UCSD-AML1 (cell line): Measurements from ENCODE around the gene NETO2.
"Not testable (repeated sequence)": the region's sequence is repeated elsewhere in the genome, so short reads cannot be mapped to it uniquely, and the experiment has no call there.

ENCODE experiments used
- DNase-seq: peaks from one replicate; lab custom pipeline; 2025; ENCODE audit not compliant: unreplicated experiment; lab: John Stamatoyannopoulos, UW

Gene NETO2

DNA sequence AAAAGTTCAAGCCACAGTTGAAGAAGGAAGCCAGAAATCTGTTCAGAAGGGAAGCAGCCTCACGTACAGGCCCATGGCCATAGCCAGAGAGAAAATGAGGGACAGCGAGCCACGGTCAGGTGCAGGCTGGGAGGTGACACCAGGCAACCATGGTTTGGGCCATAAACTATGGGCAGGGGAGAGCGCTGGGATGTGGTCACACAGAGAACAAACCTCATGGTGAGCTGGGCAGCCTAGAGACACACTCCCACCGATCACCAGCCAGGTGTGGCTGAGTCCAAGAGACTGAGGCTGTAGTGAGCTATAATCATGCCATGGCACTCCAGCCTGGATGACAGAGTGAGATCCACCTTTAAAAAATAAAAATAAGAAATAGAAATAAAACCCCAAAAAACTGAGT, 76.5 kb downstream of the NETO2 start:
- DNase-seq, result no peak

DNA sequence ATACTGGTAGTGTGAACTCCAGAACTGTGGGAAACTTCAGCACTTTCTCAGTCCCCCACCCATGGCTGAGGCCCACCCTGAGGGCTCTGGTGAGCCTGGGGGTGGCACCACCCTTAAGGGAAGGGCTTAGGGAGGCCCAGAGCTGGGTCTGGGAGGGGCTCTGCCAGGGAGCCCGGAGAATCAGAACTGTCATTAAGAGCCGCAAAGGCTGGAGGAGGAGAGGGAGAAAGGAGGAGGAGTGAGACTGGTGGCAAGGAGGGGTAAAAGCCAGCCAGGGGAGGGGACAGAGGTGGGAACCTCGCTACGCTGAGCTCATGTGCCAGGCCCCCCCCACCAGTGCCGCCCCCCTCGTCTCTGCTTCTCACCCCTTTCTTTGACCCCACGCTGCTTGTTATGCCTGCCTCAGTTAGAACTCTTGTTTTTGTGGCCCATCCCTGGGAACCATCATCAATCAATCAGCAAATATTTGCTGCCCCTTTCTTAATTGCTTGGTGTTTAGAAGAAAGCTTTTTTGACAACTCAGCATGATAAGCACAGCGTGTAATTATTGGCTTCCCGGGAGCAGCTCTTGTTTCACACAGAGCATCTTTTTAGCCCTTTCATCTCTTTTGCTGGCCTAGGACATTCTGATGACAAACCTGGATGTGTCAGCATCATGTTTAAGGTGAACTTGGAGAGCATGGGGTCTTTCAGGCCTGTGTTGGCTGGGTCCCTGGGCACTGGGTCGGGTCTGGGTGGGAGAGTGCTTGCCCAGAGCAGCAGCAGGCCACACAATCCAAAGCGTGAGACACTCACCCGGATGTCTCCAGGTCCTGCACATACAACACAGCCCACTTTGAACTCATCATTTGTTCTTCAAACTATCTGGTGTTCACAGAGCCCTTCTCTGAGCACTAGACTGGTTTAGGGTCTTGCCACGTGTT, 77.7 kb downstream of the NETO2 start:
- DNase-seq, result no peak

DNA sequence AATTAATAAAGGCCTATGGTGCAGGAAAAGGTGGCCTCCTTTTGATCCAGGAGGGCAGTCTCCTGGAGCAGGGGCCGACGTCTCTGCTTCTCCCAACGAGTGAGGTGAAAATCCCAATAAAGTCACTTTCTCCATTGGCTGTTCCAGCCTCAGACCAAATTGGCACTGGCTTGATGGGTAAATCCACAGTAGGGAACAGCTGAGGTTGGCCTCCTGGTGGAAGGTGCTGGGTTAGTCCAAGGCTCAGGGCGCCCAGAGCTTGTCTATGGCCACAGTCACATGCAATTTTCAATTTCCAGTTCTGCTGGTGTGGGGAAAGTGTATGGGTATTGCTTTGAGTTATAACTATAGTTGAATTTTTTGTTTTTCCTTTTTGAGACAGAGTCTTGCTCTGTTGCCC, 79.0 kb downstream of the NETO2 start:
- no peak for DNase-seq

DNA sequence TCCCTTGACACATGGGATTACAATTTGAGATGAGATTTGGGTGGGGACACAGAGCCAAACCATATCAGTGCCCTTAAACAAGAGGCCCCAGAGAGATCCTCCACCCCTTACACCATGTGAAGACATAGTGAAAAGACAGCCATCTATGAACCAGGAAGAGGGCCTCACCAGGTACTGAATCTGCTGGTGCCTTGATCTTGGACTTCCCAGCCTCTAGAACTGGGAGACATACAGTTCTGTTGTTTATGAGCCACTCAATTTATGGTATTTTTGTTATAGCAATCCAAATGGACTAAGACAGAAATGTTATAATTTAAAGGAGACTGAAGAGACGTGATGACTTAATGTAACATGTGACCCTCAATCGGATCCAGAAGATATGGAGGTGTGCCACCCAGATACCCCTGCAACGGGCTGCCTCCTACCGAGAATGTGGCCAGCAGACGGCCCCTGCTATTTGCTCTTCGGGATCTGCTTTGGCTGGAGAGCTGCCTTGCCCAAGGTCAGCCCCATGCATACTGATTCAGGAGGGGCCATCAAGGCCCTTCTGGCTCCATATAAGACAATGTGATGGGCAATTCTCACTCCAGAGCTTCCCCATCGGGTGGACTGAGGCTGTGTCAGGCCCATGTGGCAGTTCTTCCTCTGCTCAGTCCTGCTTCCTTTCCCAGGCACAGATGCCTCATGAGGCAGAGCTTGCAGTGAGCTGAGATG, 80.6 kb downstream of the NETO2 start:
- no peak for DNase-seq

DNA sequence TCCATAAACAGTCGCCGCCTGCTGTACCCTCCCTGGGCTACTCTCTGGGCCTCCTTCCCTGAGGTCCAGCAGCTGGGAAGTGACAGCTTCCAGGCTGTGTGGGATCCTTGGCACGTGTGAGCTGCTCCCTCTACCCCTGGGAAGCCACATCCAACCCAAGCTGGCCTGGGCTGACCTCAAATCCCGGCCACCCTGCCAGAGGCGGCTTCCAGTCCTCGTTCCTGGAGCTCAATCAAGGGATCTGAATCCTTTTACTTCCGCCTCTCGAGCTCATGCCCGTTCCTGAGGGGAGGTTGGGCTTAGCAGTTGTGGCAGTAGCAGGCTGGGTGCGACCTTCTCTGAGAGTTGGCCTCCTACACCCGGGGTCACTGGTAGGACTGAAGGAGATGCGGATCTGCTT, 82.5 kb downstream of the NETO2 start:
- DNase-seq, result no peak

DNA sequence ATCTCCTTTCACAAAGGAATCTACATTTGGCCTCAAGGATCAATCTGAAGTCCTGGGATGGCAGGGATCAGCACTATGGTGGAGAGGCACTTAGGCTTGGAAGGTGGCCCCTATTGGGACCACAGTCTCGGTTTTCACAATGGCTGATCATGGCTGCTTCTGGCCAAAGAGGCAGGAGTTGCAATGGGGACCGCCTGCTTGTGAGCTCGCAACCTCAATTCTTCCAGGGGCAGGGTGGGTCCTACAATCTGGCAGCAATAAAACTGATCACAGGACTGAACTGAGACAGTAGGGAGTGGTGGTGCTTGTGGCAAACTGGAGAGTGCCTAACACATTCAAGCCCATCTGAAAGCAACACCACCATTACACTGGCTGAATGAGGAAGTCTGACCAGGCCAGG, 83.1 kb downstream of the NETO2 start:
- DNase-seq, result no peak

DNA sequence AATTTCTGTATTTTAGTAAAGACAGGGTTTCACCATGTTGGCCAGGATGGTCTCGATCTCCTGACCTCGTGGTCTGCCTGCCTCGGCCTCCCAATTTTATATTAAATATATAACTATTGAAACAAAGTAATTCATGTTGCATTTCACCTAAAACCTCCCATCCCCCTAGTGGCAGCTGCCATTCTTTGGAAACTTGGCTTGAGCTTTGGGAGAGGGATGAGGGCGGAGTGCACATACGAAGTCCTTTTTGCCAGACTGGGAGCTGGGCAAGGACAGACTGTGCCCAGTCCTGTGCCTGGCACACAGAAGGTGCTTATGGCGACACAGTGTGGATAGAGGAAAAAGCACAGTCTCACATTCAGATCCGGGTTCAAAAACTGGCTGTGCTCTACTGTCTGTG, 83.8 kb downstream of the NETO2 start:
- no peak for DNase-seq

DNA sequence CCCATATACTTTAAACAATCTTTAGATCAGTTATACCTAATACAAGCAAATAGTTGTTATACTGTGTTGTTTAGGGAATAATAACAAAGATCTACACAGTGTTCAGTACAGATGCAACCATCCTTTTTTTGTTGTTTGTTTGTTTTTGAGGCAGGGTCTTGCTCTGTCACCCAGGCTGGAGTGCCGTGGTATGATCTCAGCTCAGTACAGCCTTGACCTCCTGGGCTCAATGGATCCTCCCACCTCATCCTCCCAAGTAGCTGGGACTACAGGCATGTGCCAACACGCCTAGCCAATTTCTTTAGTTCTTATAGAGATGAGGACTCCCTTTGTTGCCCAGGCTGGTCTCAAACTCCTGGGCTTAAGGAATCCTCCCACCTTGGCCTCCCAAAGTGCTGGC, 84.6 kb downstream of the NETO2 start:
- not testable (repeated sequence) for DNase-seq

DNA sequence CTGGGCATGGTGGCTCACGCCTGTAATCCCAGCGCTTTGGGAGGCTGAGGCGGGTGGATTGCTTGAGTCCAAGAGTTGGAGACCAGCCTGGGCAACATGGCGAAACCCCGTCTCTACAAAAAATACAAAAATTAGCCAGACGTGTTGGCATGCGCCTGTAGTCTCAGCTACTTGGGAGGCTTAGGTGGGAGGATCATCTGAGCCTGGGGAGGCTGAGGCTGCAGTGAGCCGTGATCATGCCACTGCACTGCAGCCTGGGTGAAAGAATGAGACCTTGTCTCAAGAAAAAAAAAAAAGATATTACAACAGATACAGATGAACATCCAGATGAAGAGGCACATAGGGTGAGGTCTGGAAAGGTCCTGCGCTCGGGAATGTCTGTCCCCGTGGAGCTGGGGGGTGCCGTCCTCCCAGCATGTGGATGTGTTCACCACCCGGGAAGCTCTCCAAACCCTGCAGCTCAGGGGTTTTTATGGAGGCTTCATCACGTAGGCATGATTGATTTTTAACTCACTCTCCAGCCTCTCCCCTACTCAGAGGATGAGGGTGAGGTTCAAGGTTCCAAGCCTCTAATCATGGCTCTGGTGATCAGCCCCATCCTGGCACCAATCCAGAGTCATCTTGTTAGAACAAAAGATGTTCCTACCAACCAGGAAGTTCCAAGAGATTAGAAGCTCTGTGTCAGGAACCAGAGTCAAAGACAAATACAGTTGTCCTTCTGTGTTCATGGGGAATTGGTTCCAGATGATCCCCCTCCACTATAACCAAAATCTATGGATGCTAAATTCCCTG, 85.3 kb downstream of the NETO2 start:
- DNase-seq, result no peak

DNA sequence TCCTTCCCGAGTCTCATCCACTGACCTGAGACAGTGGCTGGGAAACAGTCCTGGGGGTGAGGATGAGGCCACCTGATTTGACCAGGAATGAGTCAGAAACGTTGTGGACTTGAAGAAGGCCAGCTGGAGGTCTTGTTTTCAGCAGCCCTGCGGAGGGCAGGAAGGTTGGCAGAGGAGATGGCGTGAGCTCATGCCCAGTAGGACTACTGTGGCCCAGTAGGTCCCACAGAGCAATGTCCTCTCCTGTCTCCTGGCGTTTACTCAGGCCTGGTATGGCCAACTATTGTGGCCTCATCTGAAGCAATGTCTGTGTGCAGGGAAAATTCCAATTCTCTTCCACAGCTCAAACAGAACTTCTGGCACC, 86.1 kb downstream of the NETO2 start:
- no peak for DNase-seq

DNA sequence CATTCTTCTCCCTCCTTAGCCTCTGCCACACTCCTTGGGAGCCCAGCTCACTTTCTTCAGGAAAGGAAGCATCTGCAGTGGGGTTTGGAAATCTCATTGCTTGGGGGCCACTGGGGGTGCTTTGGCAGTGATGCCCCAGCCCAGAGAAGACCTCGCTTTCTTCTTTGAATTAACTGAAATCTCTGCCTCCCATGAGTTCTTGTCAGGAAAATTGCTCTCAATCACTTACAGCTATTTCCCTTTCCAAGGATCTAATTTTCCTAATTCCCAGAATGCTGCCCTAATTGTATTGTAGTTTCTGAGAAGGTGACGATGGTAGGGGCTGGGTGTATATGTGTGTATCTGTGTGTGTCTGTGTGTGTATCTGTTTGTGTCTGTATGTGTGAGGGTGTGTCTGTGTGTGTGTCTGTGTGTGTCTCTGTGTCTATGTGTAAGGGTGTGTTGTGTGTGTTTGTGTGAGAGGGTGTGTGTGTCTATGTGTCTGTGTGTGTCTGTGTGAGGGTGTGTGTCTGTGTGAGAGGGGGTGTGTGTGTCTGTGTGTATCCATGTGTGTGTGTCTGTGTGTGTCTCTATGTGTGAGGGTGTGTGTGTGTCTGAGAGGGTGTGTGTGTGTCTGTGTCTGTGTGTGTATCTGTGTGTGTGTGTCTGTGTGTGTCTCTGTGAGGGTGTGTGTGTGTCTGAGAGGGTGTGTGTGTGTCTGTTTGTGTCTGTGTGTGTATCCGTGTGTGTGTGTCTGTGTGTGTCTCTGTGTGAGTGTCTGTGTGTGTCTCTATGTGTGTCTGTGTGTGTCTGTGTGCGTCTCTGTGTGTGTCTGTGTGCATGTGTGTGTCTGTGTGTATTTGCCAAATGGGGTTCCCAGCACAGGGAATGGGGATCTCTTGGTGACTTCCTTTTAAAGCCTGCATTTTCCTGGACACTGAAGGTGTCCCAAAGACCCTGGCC, 86.8 kb downstream of the NETO2 start:
- DNase-seq, result no peak

DNA sequence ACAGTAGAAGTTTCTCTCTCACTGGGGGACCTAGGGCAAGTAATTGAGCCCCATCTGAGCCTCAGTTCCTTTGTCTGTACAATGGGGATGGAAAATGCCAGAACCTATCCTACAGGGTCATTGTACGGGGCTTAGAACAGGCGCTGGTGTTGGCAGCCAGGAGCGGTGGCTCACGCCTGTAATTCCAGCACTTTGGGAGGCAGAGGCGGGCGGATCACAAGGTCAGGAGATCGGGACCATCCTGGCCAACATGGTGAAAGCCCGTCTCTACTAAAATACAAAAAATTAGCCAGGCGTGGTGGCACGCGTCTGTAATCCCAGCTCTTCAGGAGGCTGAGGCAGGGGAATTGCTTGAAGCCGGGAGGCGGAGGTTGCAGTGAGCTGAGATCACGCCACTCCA, 87.7 kb downstream of the NETO2 start:
- DNase-seq, result not testable (repeated sequence)

DNA sequence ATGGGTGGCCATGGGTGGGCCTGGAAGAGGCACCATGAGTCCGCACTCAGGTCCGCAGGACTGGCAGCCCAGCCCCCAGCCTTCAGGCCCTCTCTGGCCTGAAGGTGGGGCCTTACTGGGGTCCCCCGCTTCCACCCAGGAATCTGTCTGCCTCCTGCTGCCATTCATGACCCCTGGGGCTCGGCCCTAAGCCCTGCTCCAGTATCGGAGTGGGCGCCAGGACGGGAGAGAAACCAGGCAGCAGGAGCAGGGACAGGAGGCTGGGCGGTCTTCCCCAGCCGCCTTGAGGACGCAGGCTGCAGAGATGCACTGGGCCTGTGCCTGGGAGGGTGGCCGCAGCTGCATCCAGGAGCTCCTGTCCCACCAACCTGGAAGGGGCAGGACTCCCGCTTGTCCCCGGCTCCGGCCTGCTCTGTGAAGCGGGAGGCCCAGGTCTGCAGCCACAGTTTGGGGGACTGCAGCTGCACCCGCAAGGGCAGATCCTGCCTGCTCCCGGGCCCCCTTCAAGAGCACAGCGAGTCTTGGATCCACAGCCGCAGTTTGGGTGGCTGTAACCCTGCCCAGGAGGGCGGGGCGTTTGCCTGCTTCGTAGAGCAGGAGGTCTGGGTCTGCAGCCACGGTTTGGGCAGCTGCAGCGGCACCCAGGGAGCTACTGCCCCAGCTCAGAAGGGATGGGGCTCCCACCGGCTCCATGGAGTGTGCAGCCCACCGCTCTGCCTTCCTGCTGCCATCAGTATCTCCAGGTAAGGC, 88.4 kb downstream of the NETO2 start:
- no peak for DNase-seq

DNA sequence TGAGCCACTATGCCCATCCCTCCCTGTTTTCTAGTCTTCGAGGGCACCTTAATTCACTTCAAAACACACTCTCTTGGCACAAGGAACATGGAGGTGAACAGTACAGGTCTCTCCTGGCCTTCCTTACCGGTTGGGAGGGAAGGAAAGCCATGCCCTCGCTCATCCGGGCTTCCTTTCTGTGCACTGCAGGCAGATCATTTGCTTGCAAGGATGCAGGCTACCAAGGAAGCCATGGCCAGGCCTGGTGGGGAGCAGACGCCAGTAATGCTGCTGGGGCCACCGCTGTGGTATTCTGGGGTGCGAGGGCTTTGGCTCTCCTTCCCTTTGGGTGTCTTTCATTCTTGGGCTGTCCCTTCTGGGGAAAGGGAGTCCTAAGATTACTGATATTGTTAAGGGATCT, 89.4 kb downstream of the NETO2 start:
- DNase-seq, result no peak

DNA sequence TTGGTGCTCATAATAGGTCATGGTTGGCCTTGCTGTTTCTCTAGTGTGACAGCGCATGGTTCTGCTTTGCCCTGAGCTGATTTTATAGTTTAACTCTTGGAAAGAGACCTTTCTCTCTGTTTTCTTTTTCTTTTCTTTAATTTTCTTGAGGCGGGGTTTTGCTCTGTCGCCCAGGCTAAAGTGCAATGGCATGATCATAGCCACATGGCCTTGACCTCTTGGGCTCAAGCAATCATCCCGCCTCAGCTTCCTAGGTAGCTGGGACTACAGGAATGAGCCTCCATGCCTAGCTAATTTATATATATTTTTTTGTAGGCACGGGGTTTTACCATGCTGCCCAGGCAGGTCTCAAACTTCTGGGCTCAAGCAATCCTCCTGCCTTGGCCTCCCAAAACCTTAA, 89.8 kb downstream of the NETO2 start:
- DNase-seq, result no peak

DNA sequence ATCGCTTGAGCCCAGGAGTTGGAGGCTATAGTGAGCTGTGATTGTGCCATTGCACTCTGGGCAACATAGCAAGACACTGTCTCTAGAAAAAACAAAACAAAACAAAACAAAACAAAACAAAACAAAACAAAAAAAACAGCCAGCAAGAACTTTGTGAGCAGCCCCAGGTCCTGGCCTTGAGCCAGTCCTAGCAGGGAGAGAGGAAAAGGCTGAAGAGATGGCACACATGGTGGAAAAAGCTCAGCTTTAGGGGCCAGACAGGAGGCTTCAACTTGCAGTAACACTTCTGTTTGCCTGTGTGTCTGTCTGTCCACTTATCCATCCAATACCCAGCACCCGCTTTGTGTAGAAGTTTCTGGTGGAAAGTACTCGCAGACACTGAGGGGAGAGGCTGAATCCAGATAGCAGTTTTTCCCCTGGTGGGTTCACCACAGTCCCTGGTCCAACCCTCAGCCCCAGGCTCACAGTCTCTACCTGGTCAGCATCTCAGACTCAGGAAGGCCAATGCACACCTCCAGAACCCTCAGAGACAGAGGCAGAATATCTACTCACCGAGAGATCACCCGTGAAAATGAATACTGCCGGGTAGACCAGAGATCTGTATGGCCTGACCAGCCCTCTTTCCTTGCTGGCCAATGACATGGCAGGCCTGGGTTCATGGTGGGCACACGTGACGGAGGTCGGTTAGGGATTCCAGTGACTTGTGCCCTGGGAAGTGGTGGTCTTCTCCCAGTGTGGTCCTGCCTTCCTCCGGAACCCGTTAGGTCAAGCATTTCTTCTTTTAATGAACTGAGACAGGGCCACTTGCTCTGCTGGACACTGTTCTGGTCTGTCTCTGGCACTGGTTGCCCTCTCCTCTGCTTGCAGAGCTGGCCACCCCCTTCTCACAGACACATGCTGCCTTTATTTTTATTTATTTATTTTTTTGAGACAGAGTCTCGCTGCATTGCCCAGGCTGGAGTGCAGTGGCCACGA, 90.8 kb downstream of the NETO2 start:
- DNase-seq, result no peak

DNA sequence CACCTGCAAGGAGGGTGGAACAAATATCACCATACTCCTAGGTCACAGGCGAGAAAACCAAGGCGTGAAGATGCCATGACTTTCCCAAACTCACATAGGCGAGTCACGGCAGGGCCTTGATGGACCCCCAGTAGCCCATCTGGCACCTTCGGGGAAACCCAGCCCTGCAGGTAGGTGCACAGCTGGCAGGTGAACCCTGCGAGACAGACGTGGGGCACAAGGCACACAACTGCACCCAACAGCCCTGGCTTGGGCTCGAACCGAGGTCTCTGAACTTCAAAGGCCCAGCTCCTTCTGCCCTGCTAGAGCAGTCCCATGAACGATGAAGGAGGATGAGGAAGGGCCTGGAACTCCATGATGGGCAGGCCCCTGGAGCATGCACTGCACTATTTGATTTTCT, 92.7 kb downstream of the NETO2 start:
- DNase-seq, result no peak

DNA sequence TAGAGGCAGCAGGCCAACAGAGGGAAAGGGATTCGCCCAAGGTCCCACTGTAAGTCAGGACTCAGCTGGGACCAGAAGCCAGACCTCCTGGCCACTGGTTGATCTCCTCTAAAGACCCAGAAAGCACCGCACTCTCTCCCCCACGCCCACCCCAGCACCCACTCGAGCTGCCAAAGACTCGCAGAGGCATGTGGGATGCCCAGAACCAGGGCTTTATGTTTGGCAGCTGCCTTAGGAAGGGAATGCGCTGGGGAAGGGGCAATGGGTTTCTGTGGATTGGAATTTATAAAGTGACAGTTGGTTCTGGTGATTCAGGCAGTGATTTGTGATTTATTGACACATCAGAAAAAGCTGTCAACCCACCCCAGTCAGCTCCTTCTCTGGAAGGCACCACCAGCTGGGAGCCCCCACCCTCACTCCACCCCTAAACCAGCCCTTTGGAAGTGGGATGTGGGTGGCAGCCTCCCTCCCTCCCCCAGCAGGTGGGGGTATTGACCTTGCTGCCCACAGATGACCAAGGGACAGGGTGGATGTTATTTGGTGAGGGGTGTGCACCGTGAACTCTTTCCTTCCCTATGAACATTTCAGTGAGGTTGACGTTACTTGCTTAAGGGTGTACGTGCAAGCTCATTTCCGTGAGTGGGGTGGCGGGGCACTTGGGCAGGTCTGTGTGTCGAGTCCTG, 93.7 kb downstream of the NETO2 start:
- no peak for DNase-seq
